Panc1 (cell line): ENCODE results near the gene OR2F2. TPM values are rescaled to one million over a fixed set of nuclear protein-coding genes. Genes with fewer than 3 reads are reported as not detected.

ENCODE experiments used
- ATAC-seq: fragments of 200-7000 bp; cut with Tn5 transposase; 2 replicates; pipeline ENCODE4 v1.9.1; 2020; ENCODE audit warnings: mild to moderate bottlenecking, moderate library complexity
- BruUV-seq: library from RNA; stranded (reverse); fragments of 400-500 nt; replicated peaks from 2 replicates; lab custom pipeline; 2021; lab: Mats Ljungman, UMichigan
- CTCF ChIA-PET: fragments of 300-600 bp; sonication (Branson Sonifier 250); formaldehyde crosslinking; loops from one replicate; lab custom pipeline; 2022; ENCODE audit warnings: antibody characterized with exemption; lab: Charles Lee
- POLR2A ChIA-PET: fragments of 300-600 bp; sonication (Branson Sonifier 250); formaldehyde crosslinking; loops from one replicate; lab custom pipeline; 2022; ENCODE audit warnings: antibody characterized with exemption; lab: Charles Lee
- DNase-seq: peaks from one replicate; pipeline ENCODE4 v3.0.0-alpha.2; 2010; ENCODE audit warnings: low read depth, low spot score
- H3K27ac ChIP-seq: 2 replicates; pipeline ENCODE4 v1.5.1; 2011; ENCODE audit warnings: mild to moderate bottlenecking, low read length, inconsistent platforms
- H3K27me3 ChIP-seq: fragments of 200-500 bp; sonication (Bioruptor generic); 2 replicates; pipeline ENCODE4 v1.6.0; 2014; ENCODE audit warnings: low read length, inconsistent platforms; ENCODE audit not compliant: control insufficient read depth, insufficient read depth
- H3K36me3 ChIP-seq: fragments of 200-500 bp; sonication (Bioruptor generic); 2 replicates; pipeline ENCODE4 v1.5.1; 2014; ENCODE audit warnings: inconsistent platforms, mild to moderate bottlenecking, low read length, moderate library complexity; ENCODE audit not compliant: control insufficient read depth, insufficient read depth
- H3K4me1 ChIP-seq: 2 replicates; pipeline ENCODE4 v1.5.1; 2011; ENCODE audit warnings: inconsistent platforms, mild to moderate bottlenecking, low read length, moderate library complexity; ENCODE audit not compliant: control insufficient read depth, insufficient read depth
- H3K4me3 ChIP-seq, 2 experiments: 2 replicates each; pipeline ENCODE4 v1.5.1; 2011 to 2012; ENCODE audit warnings: low read depth in 2 of 2, low read length in 2 of 2, mild to moderate bottlenecking in 2 of 2, inconsistent platforms in 1 of 2, moderate library complexity in 1 of 2
- H3K9me3 ChIP-seq: fragments of 200-500 bp; sonication (Bioruptor generic); 2 replicates; pipeline ENCODE4 v1.5.1; 2014; ENCODE audit warnings: low read depth, mild to moderate bottlenecking, inconsistent platforms, low read length, moderate library complexity; ENCODE audit not compliant: control insufficient read depth, insufficient read depth
- CTCF ChIP-seq: fragments of 450-650 bp; IDR thresholded peaks from 2 replicates; pipeline ENCODE4 v1.5.1; 2017; ENCODE audit warnings: mild to moderate bottlenecking
- POLR2AphosphoS5 ChIP-seq: IDR thresholded peaks from 2 replicates; pipeline ENCODE4 v1.6.1; 2012; ENCODE audit warnings: mild to moderate bottlenecking, low read depth, low read length, moderate library complexity
- REST ChIP-seq, 2 experiments: IDR thresholded peaks; 2 replicates each; pipeline ENCODE4 v1.6.1; 2011 to 2012; ENCODE audit warnings: low read depth in 2 of 2, control low read depth in 1 of 2, low read length in 1 of 2, mild to moderate bottlenecking in 1 of 2, moderate library complexity in 1 of 2; ENCODE audit not compliant: insufficient read depth in 1 of 2
- SIN3A ChIP-seq: IDR thresholded peaks from 2 replicates; pipeline ENCODE4 v1.6.1; 2012; ENCODE audit warnings: low read depth, mild to moderate bottlenecking, low read length, moderate library complexity, borderline replicate concordance; ENCODE audit not compliant: insufficient read depth
- TCF7L2 ChIP-seq: IDR thresholded peaks from 2 replicates; pipeline ENCODE4 v1.6.1; 2011; ENCODE audit warnings: mild to moderate bottlenecking, low read depth, low read length, inconsistent platforms
- in situ Hi-C: cut with HindIII; loops from 2 replicates; pipeline ENCODE4 v1.10.0; 2016; ENCODE audit warnings: low sequenced_read_pairs, low pct_unique_long_range_greater_than_20kb
- intact Hi-C: fragments of 100-400 bp; cut with micrococcal nuclease; formaldehyde crosslinking; loops from one replicate; pipeline ENCODE4 v1.10.0; 2022; ENCODE audit not compliant: unreplicated experiment
- total RNA-seq: library from RNA; stranded (reverse); gene quantifications from one replicate; pipeline ENCODE4 v1.2.1, GENCODE V29; 2021; ENCODE audit not compliant: unreplicated experiment

OR2F2 gene
- total RNA-seq, 1 experiment from 2014 or later, result not detected

- Histone ChIP-seq H3K4me3 (no peak overlapping the region), H3K36me3 (no peaks in the 10 kb centered on the region), H3K27me3 (peaks cover 5% of the 10 kb centered on the region; the same call in 1 of the 2 replicates), H3K27ac (no peak overlapping the region), H3K9me3 (no peaks in the 10 kb centered on the region), H3K4me1 (peaks cover 3% of the 10 kb centered on the region; the same call in 1 of the 2 replicates)
- in situ Hi-C loops, result no loop called here
- DNase-seq, result no peak
- CTCF ChIA-PET, result no interaction called here
- POLR2A ChIA-PET, result no interaction called here
- no peak for ATAC-seq
- no peak for TF ChIP-seq POLR2AphosphoS5
- intact Hi-C loops, result no loop called here
- no TSS peak for BruUV-seq
Observed at GRCh38 chr7:143906895-143907294, 28.1 kb upstream of the OR2F2 start.

- no peaks in the 10 kb centered on the region for H3K9me3 ChIP-seq
- DNase-seq (no peak), ATAC-seq (no peak)
- in situ Hi-C loops (no loop called here), intact Hi-C loops (no loop called here)
- no TSS peak for BruUV-seq
- H3K27me3 ChIP-seq, result peaks cover 5% of the 10 kb centered on the region; the same call in 1 of the 2 replicates
- H3K27ac ChIP-seq, result no peak overlapping the region
- no peak for TF ChIP-seq REST (IDR thresholded peaks at IDR 0.05; ENCODE audit: insufficient read depth in 1 of 2, low read depth in 2 of 2, low read length in 1 of 2)
- TF ChIP-seq SIN3A, result no peak
- no peak for TF ChIP-seq POLR2AphosphoS5
- TF ChIP-seq TCF7L2, result no peak
- TF ChIP-seq CTCF, result no peak
- H3K4me1 ChIP-seq, result no peaks in the 10 kb centered on the region
- ChIA-PET CTCF (interaction anchor here (0.7 kb wide), 1 partner anchor 26 kb away, joined by 4 read pairs; no protein-coding TSS in a partner anchor), POLR2A (no interaction called here)
- no peak overlapping the region for H3K4me3 ChIP-seq
- no peaks in the 10 kb centered on the region for H3K36me3 ChIP-seq
Observed at GRCh38 chr7:143908120-143908519, 26.9 kb upstream of the OR2F2 start.

- in situ Hi-C loops (no loop called here), intact Hi-C loops (no loop called here)
- no peaks in the 10 kb centered on the region for H3K4me1 ChIP-seq
- peaks cover 5% of the 10 kb centered on the region; the same call in 1 of the 2 replicates for H3K27me3 ChIP-seq
- BruUV-seq, result no TSS peak
- CTCF ChIA-PET, result no interaction called here
- no peaks in the 10 kb centered on the region for H3K9me3 ChIP-seq
- no peaks in the 10 kb centered on the region for H3K36me3 ChIP-seq
- POLR2A ChIA-PET, result no interaction called here
- no peak for DNase-seq
- H3K27ac ChIP-seq, result no peak overlapping the region
- no peak overlapping the region for H3K4me3 ChIP-seq
- TF ChIP-seq SIN3A, result no peak
- no peak for TF ChIP-seq REST (IDR thresholded peaks at IDR 0.05; ENCODE audit: insufficient read depth in 1 of 2, low read depth in 2 of 2, low read length in 1 of 2)
- no peak for TF ChIP-seq TCF7L2
- TF ChIP-seq POLR2AphosphoS5, result no peak
- no peak for TF ChIP-seq CTCF
- no peak for ATAC-seq
Observed at GRCh38 chr7:143909863-143910262, 25.2 kb upstream of the OR2F2 start.
